Loucy (cell line): Measurements from ENCODE around the gene CDKL4.
"Not testable (repeated sequence)": the region's sequence is repeated elsewhere in the genome, so short reads cannot be mapped to it uniquely, and the experiment has no call there.

Experiments used
- EZH2phosphoT487 ChIP-seq: fragments of 200-600 bp; IDR thresholded peaks from 2 replicates; pipeline ENCODE4 v1.6.1; 2018; ENCODE audit warnings: antibody characterized with exemption, mild to moderate bottlenecking, moderate library complexity, borderline replicate concordance
- TF ChIP-seq, protein P1 (sequence below): fragments of 200-600 bp; sonication (generic); conservative IDR thresholded peaks from 2 replicates; pipeline ENCODE4 v1.5.1; 2014; ENCODE audit warnings: mild to moderate bottlenecking, antibody characterized with exemption, low read length

- TF ChIP-seq, protein P1, sequence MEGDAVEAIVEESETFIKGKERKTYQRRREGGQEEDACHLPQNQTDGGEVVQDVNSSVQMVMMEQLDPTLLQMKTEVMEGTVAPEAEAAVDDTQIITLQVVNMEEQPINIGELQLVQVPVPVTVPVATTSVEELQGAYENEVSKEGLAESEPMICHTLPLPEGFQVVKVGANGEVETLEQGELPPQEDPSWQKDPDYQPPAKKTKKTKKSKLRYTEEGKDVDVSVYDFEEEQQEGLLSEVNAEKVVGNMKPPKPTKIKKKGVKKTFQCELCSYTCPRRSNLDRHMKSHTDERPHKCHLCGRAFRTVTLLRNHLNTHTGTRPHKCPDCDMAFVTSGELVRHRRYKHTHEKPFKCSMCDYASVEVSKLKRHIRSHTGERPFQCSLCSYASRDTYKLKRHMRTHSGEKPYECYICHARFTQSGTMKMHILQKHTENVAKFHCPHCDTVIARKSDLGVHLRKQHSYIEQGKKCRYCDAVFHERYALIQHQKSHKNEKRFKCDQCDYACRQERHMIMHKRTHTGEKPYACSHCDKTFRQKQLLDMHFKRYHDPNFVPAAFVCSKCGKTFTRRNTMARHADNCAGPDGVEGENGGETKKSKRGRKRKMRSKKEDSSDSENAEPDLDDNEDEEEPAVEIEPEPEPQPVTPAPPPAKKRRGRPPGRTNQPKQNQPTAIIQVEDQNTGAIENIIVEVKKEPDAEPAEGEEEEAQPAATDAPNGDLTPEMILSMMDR, result not testable (repeated sequence)
- not testable (repeated sequence) for TF ChIP-seq EZH2phosphoT487
Observed at GRCh38 chr2:39155573-39155972, 88.2 kb downstream of the CDKL4 start.
